ENCODE data around the gene FRMPD4. TPM values are rescaled to one million over a fixed set of nuclear protein-coding genes. Genes with fewer than 3 reads are reported as not detected.

Gene FRMPD4
- total RNA-seq, 1 donor from 2014 or later: 0.07 TPM

DNA sequence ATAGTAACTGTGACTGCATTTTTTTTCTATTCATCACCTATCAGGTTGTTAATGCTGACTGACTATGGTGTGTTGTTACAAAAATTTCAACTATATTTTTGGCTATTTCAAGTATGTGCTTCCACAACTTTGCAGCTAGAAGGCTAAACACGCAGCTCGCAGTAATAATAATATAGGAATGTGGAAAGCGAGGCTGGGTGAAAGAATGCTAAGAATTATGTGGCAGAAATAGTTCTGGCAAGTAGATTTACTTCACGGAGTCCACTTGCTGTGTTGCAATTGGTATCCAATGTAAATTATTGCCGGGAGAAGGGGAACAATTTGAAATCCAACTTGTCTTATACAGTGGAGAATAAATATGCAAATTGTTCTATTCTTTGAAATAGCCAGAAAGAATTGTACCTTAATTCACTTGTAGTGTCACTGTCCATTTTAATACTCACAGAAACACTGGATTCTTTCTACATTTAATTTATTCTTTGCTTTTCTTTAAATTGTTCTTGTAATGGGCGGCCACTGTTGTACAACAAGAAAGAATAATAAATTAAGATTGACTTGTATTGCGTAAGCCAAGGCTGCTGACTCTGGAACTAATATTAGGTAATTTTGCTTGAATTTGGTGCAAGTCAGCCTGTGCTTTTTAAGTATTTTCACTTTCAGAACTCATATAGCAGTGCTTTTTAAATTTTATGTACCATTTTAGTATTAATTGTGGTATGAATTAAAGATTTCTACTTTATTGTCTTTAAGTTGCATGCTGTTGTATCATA is 154.9 kb downstream of the FRMPD4 start:
- Mint-ChIP-seq H3K9me3 (peaks cover 6% of the 10 kb centered on the region), H3K36me3 (ENCODE audit: low read depth) (no peaks in the 10 kb centered on the region), H3K4me1 (no peaks in the 10 kb centered on the region), H3K4me3 (no peak overlapping the region), H3K27ac (ENCODE audit: unreplicated experiment) (no peak overlapping the region), H3K27me3 (ENCODE audit: low read depth) (no peaks in the 10 kb centered on the region)
- no peak for DNase-seq (ENCODE audit: low read depth, low spot score)
- TF ChIP-seq, protein P1, sequence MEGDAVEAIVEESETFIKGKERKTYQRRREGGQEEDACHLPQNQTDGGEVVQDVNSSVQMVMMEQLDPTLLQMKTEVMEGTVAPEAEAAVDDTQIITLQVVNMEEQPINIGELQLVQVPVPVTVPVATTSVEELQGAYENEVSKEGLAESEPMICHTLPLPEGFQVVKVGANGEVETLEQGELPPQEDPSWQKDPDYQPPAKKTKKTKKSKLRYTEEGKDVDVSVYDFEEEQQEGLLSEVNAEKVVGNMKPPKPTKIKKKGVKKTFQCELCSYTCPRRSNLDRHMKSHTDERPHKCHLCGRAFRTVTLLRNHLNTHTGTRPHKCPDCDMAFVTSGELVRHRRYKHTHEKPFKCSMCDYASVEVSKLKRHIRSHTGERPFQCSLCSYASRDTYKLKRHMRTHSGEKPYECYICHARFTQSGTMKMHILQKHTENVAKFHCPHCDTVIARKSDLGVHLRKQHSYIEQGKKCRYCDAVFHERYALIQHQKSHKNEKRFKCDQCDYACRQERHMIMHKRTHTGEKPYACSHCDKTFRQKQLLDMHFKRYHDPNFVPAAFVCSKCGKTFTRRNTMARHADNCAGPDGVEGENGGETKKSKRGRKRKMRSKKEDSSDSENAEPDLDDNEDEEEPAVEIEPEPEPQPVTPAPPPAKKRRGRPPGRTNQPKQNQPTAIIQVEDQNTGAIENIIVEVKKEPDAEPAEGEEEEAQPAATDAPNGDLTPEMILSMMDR (conservative IDR thresholded peaks at IDR 0.05): no peak

DNA sequence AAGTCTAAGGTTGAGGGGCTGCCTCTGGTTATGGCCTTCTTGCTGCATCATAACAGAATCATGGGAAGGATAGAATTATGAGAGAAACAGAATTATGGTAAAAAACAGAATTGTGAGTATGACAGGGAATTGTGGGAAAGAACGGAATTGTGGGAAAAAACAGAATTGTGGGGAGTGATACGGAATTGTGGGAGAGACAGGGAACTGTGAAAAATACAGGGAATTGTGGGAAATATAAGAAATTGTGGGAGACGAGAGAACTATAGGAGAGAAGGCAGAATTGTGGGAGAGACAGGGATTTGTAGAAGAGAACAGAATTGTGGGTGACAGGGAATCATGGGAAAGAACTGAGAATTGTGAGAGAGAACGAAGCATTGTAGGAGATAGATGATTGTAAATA is 159.1 kb downstream of the FRMPD4 start:
- no peak overlapping the region for H3K27ac Mint-ChIP-seq (ENCODE audit: unreplicated experiment)
- no peak for DNase-seq (ENCODE audit: low read depth, low spot score)
- peaks cover 19% of the 10 kb centered on the region for H3K9me3 Mint-ChIP-seq
- peaks cover 6% of the 10 kb centered on the region for H3K36me3 Mint-ChIP-seq (ENCODE audit: low read depth)
- H3K27me3 Mint-ChIP-seq (ENCODE audit: low read depth): peaks cover 6% of the 10 kb centered on the region
- TF ChIP-seq, protein P1 (conservative IDR thresholded peaks at IDR 0.05): no peak
- H3K4me1 Mint-ChIP-seq: no peaks in the 10 kb centered on the region
- no peak overlapping the region for H3K4me3 Mint-ChIP-seq

- H3K27me3 Mint-ChIP-seq (ENCODE audit: low read depth): peaks cover 6% of the 10 kb centered on the region
- TF ChIP-seq, protein P1 (conservative IDR thresholded peaks at IDR 0.05): no peak
- DNase-seq (ENCODE audit: low read depth, low spot score): no peak
- H3K4me1 Mint-ChIP-seq: no peaks in the 10 kb centered on the region
- H3K4me3 Mint-ChIP-seq: no peak overlapping the region
- peaks cover 6% of the 10 kb centered on the region for H3K36me3 Mint-ChIP-seq (ENCODE audit: low read depth)
- H3K9me3 Mint-ChIP-seq: peaks cover 23% of the 10 kb centered on the region
- H3K27ac Mint-ChIP-seq (ENCODE audit: unreplicated experiment): no peak overlapping the region
Measured at GRCh38 chrX:12301288-12301687, 163.0 kb downstream of the FRMPD4 start.

GRCh38 chrX:12304261-12304660 is 166.0 kb downstream of the FRMPD4 start:
- no peak for DNase-seq (ENCODE audit: low read depth, low spot score)
- Mint-ChIP-seq H3K36me3 (ENCODE audit: low read depth) (peaks cover 3% of the 10 kb centered on the region), H3K9me3 (peaks cover 22% of the 10 kb centered on the region), H3K27me3 (ENCODE audit: low read depth) (peaks cover 6% of the 10 kb centered on the region), H3K4me3 (no peak overlapping the region), H3K27ac (ENCODE audit: unreplicated experiment) (no peak overlapping the region), H3K4me1 (no peaks in the 10 kb centered on the region)
- TF ChIP-seq, protein P1 (conservative IDR thresholded peaks at IDR 0.05): no peak

DNA sequence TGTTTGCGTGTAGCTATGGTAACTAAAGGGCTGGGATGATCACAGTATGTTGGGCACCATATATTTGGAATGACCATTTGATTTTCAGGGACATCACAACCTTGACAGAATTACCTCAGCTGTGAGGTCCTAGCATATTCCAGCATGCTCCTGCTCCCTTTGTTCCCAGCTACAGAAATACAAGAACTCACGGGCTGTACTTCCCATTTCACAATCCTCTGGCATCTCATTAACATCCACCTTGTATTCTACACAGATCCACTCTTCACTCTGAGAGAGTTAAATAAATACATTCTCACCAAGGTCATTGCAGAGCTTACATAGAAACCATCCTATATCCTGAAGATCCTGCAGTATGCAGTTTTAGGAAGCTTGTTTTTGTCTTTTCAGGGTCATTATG is 169.7 kb downstream of the FRMPD4 start:
- Mint-ChIP-seq H3K4me1 (no peaks in the 10 kb centered on the region), H3K27ac (ENCODE audit: unreplicated experiment) (no peak overlapping the region), H3K4me3 (no peak overlapping the region), H3K36me3 (ENCODE audit: low read depth) (peaks cover 3% of the 10 kb centered on the region), H3K27me3 (ENCODE audit: low read depth) (no peaks in the 10 kb centered on the region), H3K9me3 (peaks cover 22% of the 10 kb centered on the region)
- TF ChIP-seq, protein P1 (conservative IDR thresholded peaks at IDR 0.05): no peak
- no peak for DNase-seq (ENCODE audit: low read depth, low spot score)
